SK-N-SH treated with all-trans-retinoic acid at 6 μM for 48 hours (cell line): ENCODE data around the gene TRIM72.

Experiments
- ATAC-seq: fragments of 200-7000 bp; cut with Tn5 transposase; 3 replicates; pipeline ENCODE4 v1.9.1; 2020; ENCODE audit warnings: mild to moderate bottlenecking, moderate library complexity
- ARNTL ChIP-seq: fragments of 450-650 bp; formaldehyde crosslinking; IDR thresholded peaks from 2 replicates; pipeline ENCODE4 v1.5.0; 2020; ENCODE audit warnings: low read depth, mild to moderate bottlenecking, moderate library complexity, borderline replicate concordance
- BACH2 ChIP-seq: fragments of 250-450 bp; sonication (Bioruptor Pico); IDR thresholded peaks from 2 replicates; pipeline ENCODE4 v1.9.0; 2021; ENCODE audit warnings: mild to moderate bottlenecking, borderline replicate concordance
- CSDC2 ChIP-seq: fragments of 250-450 bp; sonication (Bioruptor Pico); IDR thresholded peaks from 2 replicates; pipeline ENCODE4 v1.5.0; 2020; ENCODE audit warnings: mild to moderate bottlenecking, moderate library complexity
- ESRRG ChIP-seq: fragments of 250-450 bp; sonication (Bioruptor Pico); IDR thresholded peaks from 2 replicates; pipeline ENCODE4 v1.6.1; 2021; ENCODE audit warnings: mild to moderate bottlenecking
- GLIS3 ChIP-seq: fragments of 250-450 bp; sonication (Bioruptor Pico); IDR thresholded peaks from 2 replicates; pipeline ENCODE4 v1.5.0; 2020; ENCODE audit warnings: mild to moderate bottlenecking, moderate library complexity
- ISL1 ChIP-seq: fragments of 250-450 bp; sonication (Bioruptor Pico); IDR thresholded peaks from 2 replicates; pipeline ENCODE4 v2.1.2; 2022; ENCODE audit warnings: mild to moderate bottlenecking, moderate library complexity
- OSR1 ChIP-seq: fragments of 250-450 bp; sonication (Bioruptor Pico); IDR thresholded peaks from 2 replicates; pipeline ENCODE4 v1.8.0; 2022; ENCODE audit warnings: moderate library complexity, mild to moderate bottlenecking, inconsistent platforms
- PPARA ChIP-seq: fragments of 250-450 bp; sonication (Bioruptor Pico); IDR thresholded peaks from 2 replicates; pipeline ENCODE4 v1.5.0; 2020; ENCODE audit warnings: mild to moderate bottlenecking, borderline replicate concordance
- RARB ChIP-seq: fragments of 250-450 bp; sonication (Bioruptor Pico); IDR thresholded peaks from 2 replicates; pipeline ENCODE4 v1.8.0; 2021; ENCODE audit warnings: mild to moderate bottlenecking, moderate library complexity
- SNAI2 ChIP-seq: fragments of 250-450 bp; sonication (Bioruptor Pico); IDR thresholded peaks from 2 replicates; pipeline ENCODE4 v1.5.0; 2020; ENCODE audit warnings: mild to moderate bottlenecking, moderate library complexity
- TOX ChIP-seq: fragments of 250-450 bp; sonication (Bioruptor Pico); IDR thresholded peaks from 2 replicates; pipeline ENCODE4 v1.8.0; 2021; ENCODE audit warnings: mild to moderate bottlenecking, moderate library complexity, borderline replicate concordance
- ZC3H10 ChIP-seq: fragments of 250-450 bp; sonication (Bioruptor Pico); IDR thresholded peaks from 2 replicates; pipeline ENCODE4 v1.5.1; 2021; ENCODE audit warnings: mild to moderate bottlenecking, moderate library complexity
- ZFP3 ChIP-seq: fragments of 250-450 bp; sonication (Bioruptor Pico); IDR thresholded peaks from 2 replicates; pipeline ENCODE4 v1.5.0; 2020; ENCODE audit warnings: mild to moderate bottlenecking, moderate library complexity
- ZFP30 ChIP-seq: fragments of 450-650 bp; formaldehyde crosslinking; IDR thresholded peaks from 2 replicates; pipeline ENCODE4 v1.5.0; 2022; ENCODE audit warnings: mild to moderate bottlenecking, moderate library complexity
- ZNF565 ChIP-seq: fragments of 450-650 bp; formaldehyde crosslinking; conservative IDR thresholded peaks from 2 replicates; pipeline ENCODE4 v1.5.0; 2020; ENCODE audit warnings: low read depth, mild to moderate bottlenecking, moderate library complexity
- ZNF70 ChIP-seq: fragments of 450-650 bp; formaldehyde crosslinking; IDR thresholded peaks from 2 replicates; pipeline ENCODE4 v1.5.0; 2020; ENCODE audit warnings: mild to moderate bottlenecking, moderate library complexity
- ZNF8 ChIP-seq: fragments of 450-650 bp; formaldehyde crosslinking; IDR thresholded peaks from 2 replicates; pipeline ENCODE4 v1.5.0; 2020; ENCODE audit warnings: mild to moderate bottlenecking, moderate library complexity
- TF ChIP-seq, protein P1 (sequence below): fragments of 250-450 bp; sonication (Bioruptor Pico); IDR thresholded peaks from 2 replicates; pipeline ENCODE4 v1.5.1; 2021; ENCODE audit warnings: mild to moderate bottlenecking, moderate library complexity
- TF ChIP-seq, protein P2 (sequence below): fragments of 250-450 bp; sonication (Bioruptor Pico); IDR thresholded peaks from 2 replicates; pipeline ENCODE4 v1.5.1; 2020; ENCODE audit warnings: low read depth, mild to moderate bottlenecking, moderate library complexity
- TF ChIP-seq, protein P3 (sequence below): fragments of 250-450 bp; sonication (Bioruptor Pico); IDR thresholded peaks from 2 replicates; pipeline ENCODE4 v1.8.0; 2020; ENCODE audit warnings: mild to moderate bottlenecking, moderate library complexity, borderline replicate concordance
- TF ChIP-seq, protein P4 (sequence below): fragments of 250-450 bp; sonication (Bioruptor Pico); IDR thresholded peaks from 2 replicates; pipeline ENCODE4 v1.5.0; 2020; ENCODE audit warnings: mild to moderate bottlenecking, moderate library complexity
- TF ChIP-seq, protein P5 (sequence below): fragments of 250-450 bp; sonication (Bioruptor Pico); IDR thresholded peaks from 2 replicates; pipeline ENCODE4 v1.8.0; 2021; ENCODE audit warnings: low read depth, mild to moderate bottlenecking, moderate library complexity, borderline replicate concordance

The TRIM72 gene

DNA sequence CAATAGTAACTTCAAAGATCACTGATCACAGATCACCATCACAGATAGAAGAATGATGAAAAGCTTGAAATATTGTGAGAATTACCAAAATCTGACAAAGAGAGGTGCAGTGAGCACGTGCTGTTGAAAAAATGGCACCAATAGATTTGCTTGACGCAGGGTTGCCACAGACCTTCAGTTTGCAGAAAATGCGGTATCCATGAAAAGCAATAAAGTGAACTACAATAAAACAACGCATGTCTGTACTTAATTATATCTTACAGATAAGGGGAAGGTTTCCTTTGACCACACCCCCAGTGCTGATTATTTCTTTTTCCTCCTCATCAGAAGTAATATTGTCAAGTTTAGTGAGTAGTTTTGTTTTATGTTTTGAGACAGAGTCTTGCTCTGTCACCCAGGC, 24.1 kb downstream of the TRIM72 start:
- ATAC-seq = no peak
- no peak for TF ChIP-seq ZFP3 (CRISPR knock-in tag)
- no peak for TF ChIP-seq ZNF8 (CRISPR knock-in tag)
- TF ChIP-seq ZNF565 (CRISPR knock-in tag) = no peak
- TF ChIP-seq ISL1 = no peak
- TF ChIP-seq ARNTL (CRISPR knock-in tag) = no peak
- no peak for TF ChIP-seq TOX (CRISPR knock-in tag)
- TF ChIP-seq, protein P1, sequence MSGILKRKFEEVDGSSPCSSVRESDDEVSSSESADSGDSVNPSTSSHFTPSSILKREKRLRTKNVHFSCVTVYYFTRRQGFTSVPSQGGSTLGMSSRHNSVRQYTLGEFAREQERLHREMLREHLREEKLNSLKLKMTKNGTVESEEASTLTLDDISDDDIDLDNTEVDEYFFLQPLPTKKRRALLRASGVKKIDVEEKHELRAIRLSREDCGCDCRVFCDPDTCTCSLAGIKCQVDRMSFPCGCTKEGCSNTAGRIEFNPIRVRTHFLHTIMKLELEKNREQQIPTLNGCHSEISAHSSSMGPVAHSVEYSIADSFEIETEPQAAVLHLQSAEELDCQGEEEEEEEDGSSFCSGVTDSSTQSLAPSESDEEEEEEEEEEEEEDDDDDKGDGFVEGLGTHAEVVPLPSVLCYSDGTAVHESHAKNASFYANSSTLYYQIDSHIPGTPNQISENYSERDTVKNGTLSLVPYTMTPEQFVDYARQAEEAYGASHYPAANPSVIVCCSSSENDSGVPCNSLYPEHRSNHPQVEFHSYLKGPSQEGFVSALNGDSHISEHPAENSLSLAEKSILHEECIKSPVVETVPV (CRISPR knock-in tag) = no peak
- no peak for TF ChIP-seq SNAI2 (CRISPR knock-in tag)
- TF ChIP-seq, protein P2, sequence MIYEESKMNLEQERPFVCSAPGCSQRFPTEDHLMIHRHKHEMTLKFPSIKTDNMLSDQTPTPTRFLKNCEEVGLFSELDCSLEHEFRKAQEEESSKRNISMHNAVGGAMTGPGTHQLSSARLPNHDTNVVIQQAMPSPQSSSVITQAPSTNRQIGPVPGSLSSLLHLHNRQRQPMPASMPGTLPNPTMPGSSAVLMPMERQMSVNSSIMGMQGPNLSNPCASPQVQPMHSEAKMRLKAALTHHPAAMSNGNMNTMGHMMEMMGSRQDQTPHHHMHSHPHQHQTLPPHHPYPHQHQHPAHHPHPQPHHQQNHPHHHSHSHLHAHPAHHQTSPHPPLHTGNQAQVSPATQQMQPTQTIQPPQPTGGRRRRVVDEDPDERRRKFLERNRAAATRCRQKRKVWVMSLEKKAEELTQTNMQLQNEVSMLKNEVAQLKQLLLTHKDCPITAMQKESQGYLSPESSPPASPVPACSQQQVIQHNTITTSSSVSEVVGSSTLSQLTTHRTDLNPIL = no peak
- TF ChIP-seq ZC3H10 = no peak
- TF ChIP-seq PPARA = no peak
- no peak for TF ChIP-seq OSR1 (CRISPR knock-in tag)
- TF ChIP-seq ZFP30 (CRISPR knock-in tag) = no peak
- TF ChIP-seq, protein P3, sequence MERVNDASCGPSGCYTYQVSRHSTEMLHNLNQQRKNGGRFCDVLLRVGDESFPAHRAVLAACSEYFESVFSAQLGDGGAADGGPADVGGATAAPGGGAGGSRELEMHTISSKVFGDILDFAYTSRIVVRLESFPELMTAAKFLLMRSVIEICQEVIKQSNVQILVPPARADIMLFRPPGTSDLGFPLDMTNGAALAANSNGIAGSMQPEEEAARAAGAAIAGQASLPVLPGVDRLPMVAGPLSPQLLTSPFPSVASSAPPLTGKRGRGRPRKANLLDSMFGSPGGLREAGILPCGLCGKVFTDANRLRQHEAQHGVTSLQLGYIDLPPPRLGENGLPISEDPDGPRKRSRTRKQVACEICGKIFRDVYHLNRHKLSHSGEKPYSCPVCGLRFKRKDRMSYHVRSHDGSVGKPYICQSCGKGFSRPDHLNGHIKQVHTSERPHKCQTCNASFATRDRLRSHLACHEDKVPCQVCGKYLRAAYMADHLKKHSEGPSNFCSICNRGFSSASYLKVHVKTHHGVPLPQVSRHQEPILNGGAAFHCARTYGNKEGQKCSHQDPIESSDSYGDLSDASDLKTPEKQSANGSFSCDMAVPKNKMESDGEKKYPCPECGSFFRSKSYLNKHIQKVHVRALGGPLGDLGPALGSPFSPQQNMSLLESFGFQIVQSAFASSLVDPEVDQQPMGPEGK = no peak
- TF ChIP-seq BACH2 = no peak
- TF ChIP-seq RARB = no peak
- no peak for TF ChIP-seq CSDC2
- no peak for TF ChIP-seq ZNF70
- TF ChIP-seq, protein P4, sequence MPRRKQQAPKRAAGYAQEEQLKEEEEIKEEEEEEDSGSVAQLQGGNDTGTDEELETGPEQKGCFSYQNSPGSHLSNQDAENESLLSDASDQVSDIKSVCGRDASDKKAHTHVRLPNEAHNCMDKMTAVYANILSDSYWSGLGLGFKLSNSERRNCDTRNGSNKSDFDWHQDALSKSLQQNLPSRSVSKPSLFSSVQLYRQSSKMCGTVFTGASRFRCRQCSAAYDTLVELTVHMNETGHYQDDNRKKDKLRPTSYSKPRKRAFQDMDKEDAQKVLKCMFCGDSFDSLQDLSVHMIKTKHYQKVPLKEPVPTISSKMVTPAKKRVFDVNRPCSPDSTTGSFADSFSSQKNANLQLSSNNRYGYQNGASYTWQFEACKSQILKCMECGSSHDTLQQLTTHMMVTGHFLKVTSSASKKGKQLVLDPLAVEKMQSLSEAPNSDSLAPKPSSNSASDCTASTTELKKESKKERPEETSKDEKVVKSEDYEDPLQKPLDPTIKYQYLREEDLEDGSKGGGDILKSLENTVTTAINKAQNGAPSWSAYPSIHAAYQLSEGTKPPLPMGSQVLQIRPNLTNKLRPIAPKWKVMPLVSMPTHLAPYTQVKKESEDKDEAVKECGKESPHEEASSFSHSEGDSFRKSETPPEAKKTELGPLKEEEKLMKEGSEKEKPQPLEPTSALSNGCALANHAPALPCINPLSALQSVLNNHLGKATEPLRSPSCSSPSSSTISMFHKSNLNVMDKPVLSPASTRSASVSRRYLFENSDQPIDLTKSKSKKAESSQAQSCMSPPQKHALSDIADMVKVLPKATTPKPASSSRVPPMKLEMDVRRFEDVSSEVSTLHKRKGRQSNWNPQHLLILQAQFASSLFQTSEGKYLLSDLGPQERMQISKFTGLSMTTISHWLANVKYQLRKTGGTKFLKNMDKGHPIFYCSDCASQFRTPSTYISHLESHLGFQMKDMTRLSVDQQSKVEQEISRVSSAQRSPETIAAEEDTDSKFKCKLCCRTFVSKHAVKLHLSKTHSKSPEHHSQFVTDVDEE (CRISPR knock-in tag) = no peak
- TF ChIP-seq, protein P5, sequence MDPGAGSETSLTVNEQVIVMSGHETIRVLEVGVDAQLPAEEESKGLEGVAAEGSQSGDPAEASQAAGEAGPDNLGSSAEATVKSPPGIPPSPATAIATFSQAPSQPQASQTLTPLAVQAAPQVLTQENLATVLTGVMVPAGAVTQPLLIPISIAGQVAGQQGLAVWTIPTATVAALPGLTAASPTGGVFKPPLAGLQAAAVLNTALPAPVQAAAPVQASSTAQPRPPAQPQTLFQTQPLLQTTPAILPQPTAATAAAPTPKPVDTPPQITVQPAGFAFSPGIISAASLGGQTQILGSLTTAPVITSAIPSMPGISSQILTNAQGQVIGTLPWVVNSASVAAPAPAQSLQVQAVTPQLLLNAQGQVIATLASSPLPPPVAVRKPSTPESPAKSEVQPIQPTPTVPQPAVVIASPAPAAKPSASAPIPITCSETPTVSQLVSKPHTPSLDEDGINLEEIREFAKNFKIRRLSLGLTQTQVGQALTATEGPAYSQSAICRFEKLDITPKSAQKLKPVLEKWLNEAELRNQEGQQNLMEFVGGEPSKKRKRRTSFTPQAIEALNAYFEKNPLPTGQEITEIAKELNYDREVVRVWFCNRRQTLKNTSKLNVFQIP (CRISPR knock-in tag) = no peak

DNA sequence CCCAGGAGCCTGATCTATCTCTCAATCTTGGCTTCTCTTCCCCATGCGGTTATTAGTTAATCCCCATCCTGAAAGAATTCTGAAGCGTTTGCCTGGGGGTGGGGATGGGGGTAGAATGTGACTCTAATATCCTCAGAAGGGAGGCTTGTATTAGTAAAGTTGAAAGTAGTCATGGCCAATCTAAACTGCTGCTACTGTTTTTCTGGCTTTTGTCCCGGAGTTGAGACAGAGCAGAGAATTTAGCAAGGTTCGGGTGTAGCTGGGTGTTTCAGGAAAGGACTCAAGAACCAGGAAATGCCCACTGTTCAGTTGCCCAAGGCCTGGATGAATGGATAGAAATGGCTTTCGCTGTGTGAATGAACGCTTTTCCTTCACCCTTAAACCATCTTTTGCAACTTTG, 28.3 kb downstream of the TRIM72 start:
- ATAC-seq = no peak
- TF ChIP-seq ZC3H10 (no peak), GLIS3 (CRISPR knock-in tag) (no peak), ESRRG (CRISPR knock-in tag) (no peak), PPARA (no peak), BACH2 (no peak), ZFP3 (CRISPR knock-in tag) (no peak), SNAI2 (CRISPR knock-in tag) (no peak), TOX (CRISPR knock-in tag) (no peak)
- TF ChIP-seq, protein P5 (CRISPR knock-in tag) = no peak
- TF ChIP-seq, protein P4 (CRISPR knock-in tag) = no peak
- TF ChIP-seq, protein P2 = no peak
